H1 (cell line): ENCODE data around the gene TMEM198. TPM values are rescaled to one million over a fixed set of nuclear protein-coding genes. Genes with fewer than 3 reads are reported as not detected.

Source experiments
- CTCF ChIA-PET: fragments of 300-600 bp; sonication (Branson Sonifier 250); formaldehyde crosslinking; loops from one replicate; lab custom pipeline; 2021; ENCODE audit not compliant: partially characterized antibody; lab: Charles Lee
- POLR2A ChIA-PET: fragments of 300-600 bp; sonication (Branson Sonifier 250); formaldehyde crosslinking; loops from one replicate; lab custom pipeline; 2021; ENCODE audit warnings: inconsistent platforms; ENCODE audit not compliant: partially characterized antibody; lab: Charles Lee
- DNase-seq, 2 experiments: peaks; one replicate each; pipeline versions ENCODE4 v3.0.0 to v3.0.0-alpha.2; 2010 to 2022; ENCODE audit warnings: low spot score in 2 of 2, low read depth in 1 of 2, mixed read lengths in 1 of 2
- FAIRE-seq: peaks from 2 replicates; lab custom pipeline; 2011; peaks lifted over from hg19 to GRCh38; lab: Jason Lieb, UNC
- H2AFZ ChIP-seq: 2 replicates; pipeline ENCODE4 v1.8.1; 2012; ENCODE audit warnings: low read length, inconsistent platforms
- H2AK5ac ChIP-seq: 2 replicates; pipeline ENCODE4 v1.6.1; 2013; ENCODE audit warnings: low read depth, low read length
- H2BK120ac ChIP-seq: replicated peaks from 2 replicates; pipeline ENCODE3; 2013; ENCODE audit warnings: low read depth, low read length, inconsistent platforms
- H2BK12ac ChIP-seq: 2 replicates; pipeline ENCODE4 v1.6.1; 2013; ENCODE audit warnings: low read depth, low read length
- H2BK15ac ChIP-seq: 2 replicates; pipeline ENCODE4 v1.6.1; 2013; ENCODE audit warnings: low read length
- H2BK20ac ChIP-seq: 2 replicates; pipeline ENCODE4 v1.6.1; 2013; ENCODE audit warnings: low read length
- H2BK5ac ChIP-seq: 2 replicates; pipeline ENCODE4 v1.6.1; 2013; ENCODE audit warnings: low read depth, low read length
- H3K14ac ChIP-seq: 2 replicates; pipeline ENCODE4 v1.6.1; 2013; ENCODE audit warnings: inconsistent platforms; ENCODE audit not compliant: insufficient read length
- H3K18ac ChIP-seq: 2 replicates; pipeline ENCODE4 v1.6.1; 2013; ENCODE audit warnings: low read length; ENCODE audit errors: extremely low read depth
- H3K23ac ChIP-seq: 2 replicates; pipeline ENCODE4 v1.6.1; 2013; ENCODE audit warnings: inconsistent platforms; ENCODE audit not compliant: insufficient read length
- H3K23me2 ChIP-seq: 2 replicates; pipeline ENCODE4 v1.6.1; 2013; ENCODE audit warnings: low read depth, low read length
- H3K27ac ChIP-seq: 2 replicates; pipeline ENCODE4 v1.6.1; 2011; ENCODE audit warnings: low read depth, low read length, inconsistent platforms
- H3K27me3 ChIP-seq, 4 experiments: replicated peaks in 1 of 4; 1 replicate in 1 of 4; 2 replicates in 3 of 4; pipeline versions ENCODE4 v1.6.1 to v1.8.1; 2011 to 2013; ENCODE audit warnings: low read length in 3 of 4, mild to moderate bottlenecking in 3 of 4, inconsistent platforms in 2 of 4, mixed read lengths in 2 of 4, moderate library complexity in 1 of 4; ENCODE audit not compliant: control insufficient read depth in 3 of 4, insufficient read depth in 3 of 4; ENCODE audit errors: extremely low read depth in 1 of 4
- H3K36me3 ChIP-seq, 4 experiments: 2 replicates each; pipeline versions ENCODE4 v1.6.1 to v1.8.1; 2011 to 2013; ENCODE audit warnings: mild to moderate bottlenecking in 4 of 4, low read length in 3 of 4, moderate library complexity in 2 of 4, control low read depth in 1 of 4, inconsistent platforms in 1 of 4; ENCODE audit not compliant: insufficient read depth in 4 of 4, control insufficient read depth in 2 of 4
- H3K4ac ChIP-seq: replicated peaks from 2 replicates; pipeline ENCODE3; 2013; ENCODE audit warnings: low read length, low read depth, mixed read lengths, inconsistent platforms; ENCODE audit not compliant: insufficient read length
- H3K4me1 ChIP-seq, 4 experiments: replicated peaks in 1 of 4; 1 replicate in 1 of 4; 2 replicates in 3 of 4; pipeline versions ENCODE4 v1.6.1 to v1.8.1; 2011 to 2013; ENCODE audit warnings: low read length in 3 of 4, inconsistent platforms in 2 of 4, mixed read lengths in 1 of 4; ENCODE audit not compliant: insufficient read depth in 4 of 4, control insufficient read depth in 3 of 4
- H3K4me2 ChIP-seq, 2 experiments: 2 replicates each; pipeline versions ENCODE4 v1.6.1 to v1.8.1; 2011 to 2013; ENCODE audit warnings: low read depth in 2 of 2, low read length in 2 of 2, control low read depth in 1 of 2, inconsistent platforms in 1 of 2, mild to moderate bottlenecking in 1 of 2; ENCODE audit not compliant: insufficient read depth in 1 of 2
- H3K4me3 ChIP-seq, 4 experiments: fragments of 200-600, 300-600 bp in 1 of 4; sonication (generic), shearing (Covaris generic), sonication (Bioruptor Twin) in 1 of 4; 2 replicates each; pipeline versions ENCODE4 v1.5.1 to v1.8.1; 2011 to 2016; ENCODE audit warnings: low read length in 4 of 4, low read depth in 3 of 4, control low read depth in 2 of 4, inconsistent platforms in 2 of 4, mild to moderate bottlenecking in 2 of 4, mixed read lengths in 1 of 4, moderate library complexity in 1 of 4; ENCODE audit not compliant: insufficient read depth in 2 of 4; ENCODE audit errors: extremely low read depth in 1 of 4
- H3K56ac ChIP-seq: replicated peaks from 2 replicates; pipeline ENCODE3; 2013; ENCODE audit warnings: low read depth, mild to moderate bottlenecking, mixed read lengths, low read length, inconsistent platforms; ENCODE audit not compliant: insufficient read length
- H3K79me1 ChIP-seq: 2 replicates; pipeline ENCODE4 v1.6.1; 2013; ENCODE audit warnings: low read depth, low read length, control low read depth
- H3K79me2 ChIP-seq, 2 experiments: 2 replicates each; pipeline versions ENCODE4 v1.6.1 to v1.8.1; 2012 to 2013; ENCODE audit warnings: low read length in 2 of 2, mild to moderate bottlenecking in 2 of 2, inconsistent platforms in 1 of 2; ENCODE audit not compliant: insufficient read depth in 2 of 2, control insufficient read depth in 1 of 2
- H3K9ac ChIP-seq, 4 experiments: replicated peaks in 1 of 4; 1 replicate in 1 of 4; 2 replicates in 3 of 4; pipeline versions ENCODE4 v1.6.1 to v1.8.1; 2011 to 2013; ENCODE audit warnings: low read depth in 3 of 4, low read length in 3 of 4, control low read depth in 2 of 4, mild to moderate bottlenecking in 2 of 4, moderate library complexity in 2 of 4, inconsistent platforms in 1 of 4; ENCODE audit errors: extremely low read depth in 1 of 4
- H3K9me3 ChIP-seq, 2 experiments: 2 replicates each; pipeline versions ENCODE4 v1.6.1 to v1.8.1; 2012 to 2013; ENCODE audit warnings: mild to moderate bottlenecking in 2 of 2, moderate library complexity in 2 of 2, control low read depth in 1 of 2, inconsistent platforms in 1 of 2, low read depth in 1 of 2, low read length in 1 of 2, mixed read lengths in 1 of 2; ENCODE audit not compliant: insufficient read depth in 2 of 2
- H4K20me1 ChIP-seq, 2 experiments: replicated peaks in 1 of 2; 2 replicates each; pipeline versions ENCODE3 to v1.8.1; 2011 to 2013; ENCODE audit warnings: inconsistent platforms in 2 of 2, low read length in 2 of 2, mild to moderate bottlenecking in 1 of 2; ENCODE audit not compliant: insufficient read depth in 2 of 2, control insufficient read depth in 1 of 2
- H4K5ac ChIP-seq: 2 replicates; pipeline ENCODE4 v1.6.1; 2013; ENCODE audit warnings: low read length, low read depth, mixed read lengths, inconsistent platforms; ENCODE audit not compliant: insufficient read length
- H4K8ac ChIP-seq: 2 replicates; pipeline ENCODE4 v1.8.0; 2013; ENCODE audit warnings: mild to moderate bottlenecking, moderate library complexity, low read length, inconsistent platforms; ENCODE audit not compliant: insufficient read depth; ENCODE audit errors: extremely low read depth
- H4K91ac ChIP-seq: replicated peaks from 2 replicates; pipeline ENCODE3; 2013; ENCODE audit warnings: low read length, mixed read lengths, inconsistent platforms; ENCODE audit not compliant: insufficient read length
- ATF3 ChIP-seq: IDR thresholded peaks from 2 replicates; pipeline ENCODE4 v1.6.1; 2011; ENCODE audit warnings: low read depth, mild to moderate bottlenecking, low read length; ENCODE audit not compliant: insufficient read depth
- GABPA ChIP-seq: IDR thresholded peaks from 2 replicates; pipeline ENCODE4 v1.6.1; 2011; ENCODE audit warnings: mild to moderate bottlenecking, low read length, moderate library complexity, borderline replicate concordance; ENCODE audit not compliant: insufficient read depth
- NRF1 ChIP-seq: IDR thresholded peaks from 2 replicates; pipeline ENCODE4 v1.6.1; 2011; ENCODE audit warnings: mild to moderate bottlenecking, low read depth, low read length, improper control_type of control experiment
- SIX5 ChIP-seq: IDR thresholded peaks from 2 replicates; pipeline ENCODE4 v1.6.1; 2011; ENCODE audit warnings: mild to moderate bottlenecking, low read depth, low read length
- USF2 ChIP-seq: IDR thresholded peaks from 2 replicates; pipeline ENCODE4 v1.6.1; 2011; ENCODE audit warnings: low read length, improper control_type of control experiment
- WGBS, 2 experiments: shearing (Covaris generic) in 1 of 2; methylation state at CpG; one replicate each; pipeline versions ENCODE4 v1.1.6 to v1.1.7; 2013 to 2015; ENCODE audit warnings: low lambda C conversion rate in 2 of 2, mixed read lengths in 2 of 2, inconsistent platforms in 1 of 2, low coverage in 1 of 2, missing lambda C conversion rate in 1 of 2; ENCODE audit not compliant: insufficient replicate concordance in 2 of 2, insufficient coverage in 1 of 2, insufficient read length in 1 of 2; ENCODE audit errors: extremely low coverage in 1 of 2, missing lambda C conversion rate in 1 of 2; 5-methylcytosine and 5-hydroxymethylcytosine counted together
- polyA plus RNA-seq, 7 experiments: library from polyadenylated mRNA; depleted of rRNA in 3 of 7; stranded (reverse) in 5 of 7; unstranded in 2 of 7; fragments of >200 nt in 5 of 7; fragments of 200-250 nt in 2 of 7; gene quantifications; 1 replicate in 5 of 7; 2 replicates in 1 of 7; 4 replicates in 1 of 7; pipeline versions ENCODE4 v1.2.1 to v1.2.3, GENCODE V29; 2011 to 2013; ENCODE audit warnings: missing spikeins in 2 of 7, mixed read lengths in 2 of 7
- total RNA-seq: library from RNA; stranded (reverse); fragmentation: NEBNext Ultra II Directional; extraction: Animal tissue kit (Norgen Biotek cat#: 25700); gene quantifications from 2 replicates; pipeline ENCODE4 v1.2.1, GENCODE V29; 2021

The TMEM198 gene
- total and polyA plus RNA-seq, 2 of the 8 experiments (the other 6 are each of a cell fraction or from before 2014, with no cell fraction given) = 10.2 to 10.4 TPM

- H3K23me2 ChIP-seq = peaks cover 8% of the 10 kb centered on the region; the same call in 1 of the 2 replicates
- H2AK5ac ChIP-seq = peak overlapping the region; percentile 87
- peaks cover 6 to 53% (median 43%) of the 10 kb centered on the region in 4 experiments for H3K4me1 ChIP-seq
- H3K14ac ChIP-seq = no peak overlapping the region
- no peak overlapping the region for H3K9ac ChIP-seq
- no peak overlapping the region for H3K27ac ChIP-seq
- H3K18ac ChIP-seq = peak overlapping the region; percentile 76; the same call in 1 of the 2 replicates
- H3K79me1 ChIP-seq = 0 out of 2 replicates have a peak, but pooled peaks cover 2% of the 10 kb centered on the region
- H3K79me2 ChIP-seq = peaks cover 0 to 11% of the 10 kb centered on the region in 2 experiments; a peak in 2 of 4 replicates
- H2BK5ac ChIP-seq = peak overlapping the region; percentile 82
- TF ChIP-seq GABPA (no peak), NRF1 (no peak), SIX5 (no peak), ATF3 (no peak), USF2 (no peak)
- H3K56ac ChIP-seq = no peak overlapping the region
- ChIA-PET CTCF (interaction anchor here (0.9 to 19.7 kb wide), 9 partner anchors 10 to 60 kb away, joined by 3 to 293 read pairs (median 3); partner anchors contain the start of genes CHPF, SLC4A3 and TMEM198), POLR2A (interaction anchor here (1.0 to 18.6 kb wide), 6 partner anchors 6 to 107 kb away, joined by 3 to 293 read pairs (median 66); partner anchors contain the start of genes CHPF, INHA, OBSL1 and STK11IP)
- H4K20me1 ChIP-seq = no peaks in the 10 kb centered on the region
- H4K91ac ChIP-seq = peak overlapping the region; percentile 93
- H2BK12ac ChIP-seq = peak overlapping the region; percentile 99
- H3K36me3 ChIP-seq = peaks cover 0 to 58% (median 11%) of the 10 kb centered on the region in 4 experiments; a peak in 6 of 8 replicates
- DNase-seq (no peak), FAIRE-seq (no peak)
- no peak overlapping the region for H3K4me3 ChIP-seq
- H4K5ac ChIP-seq = no peak overlapping the region
- WGBS, 2 experiments = 96% methylated on average over 18 of the region's 18 CpGs; no CpG with 5 or more reads in 1 of the 2 experiments
- H3K27me3 ChIP-seq = peaks cover 0 to 2% (median 0%) of the 10 kb centered on the region in 4 experiments; a peak in 1 of 7 replicates
- H3K4ac ChIP-seq = peak overlapping the region; percentile 1
- H2BK20ac ChIP-seq = peak overlapping the region; percentile 88; the same call in 1 of the 2 replicates
- H3K4me2 ChIP-seq = no peak overlapping the region
- no peak overlapping the region for H2AFZ ChIP-seq
- H2BK120ac ChIP-seq = no peak overlapping the region
- no peak overlapping the region for H3K23ac ChIP-seq
- H4K8ac ChIP-seq = no peak overlapping the region; the same call in 1 of the 2 replicates
- H3K9me3 ChIP-seq = peaks cover 0 to 8% of the 10 kb centered on the region in 2 experiments; a peak in 1 of 4 replicates
- H2BK15ac ChIP-seq = peak overlapping the region; percentile 98
These were observed 23.3 kb downstream of the TMEM198 start for GRCh38 chr2:219567131-219567530.
